Measurements from ENCODE around the gene VAX1.

DNA sequence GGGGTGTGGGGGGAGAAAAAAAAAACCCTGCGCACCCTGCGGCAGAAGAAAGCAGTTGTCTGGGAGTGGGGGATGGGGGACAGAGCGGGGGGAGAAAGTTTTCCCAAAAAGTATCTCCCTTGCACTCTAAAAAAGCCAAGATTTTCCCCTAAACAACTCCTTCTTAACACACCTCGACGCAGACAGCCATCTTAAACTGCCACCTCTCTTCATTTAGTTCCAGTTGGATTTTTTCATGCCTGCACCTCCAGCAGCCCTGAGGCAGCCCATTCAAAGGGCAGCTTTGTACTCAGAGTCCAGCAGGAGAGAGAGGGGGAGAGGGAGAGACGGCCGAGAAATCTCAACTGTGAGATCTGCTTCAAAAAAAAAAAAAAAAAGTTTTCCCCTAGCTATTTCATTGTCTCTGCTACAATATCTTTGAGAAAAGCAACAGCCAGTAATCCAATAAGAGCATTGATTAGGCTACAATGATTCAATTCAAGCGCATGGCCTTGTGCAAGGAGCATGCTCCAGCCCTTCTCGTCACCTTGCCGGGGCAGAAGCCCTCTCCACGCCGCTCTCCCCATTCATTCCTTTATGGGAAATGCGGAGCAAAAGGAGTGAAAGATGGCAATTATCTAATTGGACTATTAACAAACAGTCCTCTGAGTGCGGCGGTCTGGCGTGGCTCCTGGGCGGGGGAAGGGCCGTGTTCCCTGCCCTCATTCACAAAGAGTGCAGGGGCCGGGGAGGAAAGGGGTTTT lies 939 bp upstream of the VAX1 start:
- no peak for TF ChIP-seq ZFP3 (CRISPR knock-in tag; IDR thresholded peaks at IDR 0.05)
- no peak for TF ChIP-seq ZNF565 (CRISPR knock-in tag; conservative IDR thresholded peaks at IDR 0.05; ENCODE audit: low read depth)
- no peak for TF ChIP-seq TSHZ2 (CRISPR knock-in tag; IDR thresholded peaks at IDR 0.05)
- TF ChIP-seq CREB5 (CRISPR knock-in tag; IDR thresholded peaks at IDR 0.05; ENCODE audit: low read depth) = no peak
